Thyroid gland (tissue), 4 donors: Measurements from ENCODE around the gene GSTT4. TPM values are rescaled to one million over a fixed set of nuclear protein-coding genes. Genes with fewer than 3 reads are reported as not detected.

ENCODE experiments used
- DNase-seq, 2 donors: peaks; one replicate each; pipeline ENCODE4 v3.0.0-alpha.2; 2019
- H3K27ac ChIP-seq, 3 donors: fragments of 200-600 bp; sonication (generic); 1 replicate in 2 of 3; 2 replicates in 1 of 3; pipeline ENCODE4 v1.5.1; 2016 to 2019; ENCODE audit warnings: mild to moderate bottlenecking in 1 of 3, moderate library complexity in 1 of 3
- H3K27me3 ChIP-seq: fragments of 200-600 bp; sonication (generic); one replicate; pipeline ENCODE4 v1.5.1; 2019
- H3K36me3 ChIP-seq, 2 donors: fragments of 200-600 bp; sonication (generic); one replicate each; pipeline ENCODE4 v1.5.1; 2016 to 2019
- H3K4me1 ChIP-seq, 2 donors: fragments of 200-600 bp; sonication (generic); one replicate each; pipeline ENCODE4 v1.5.1; 2017 to 2019
- H3K4me3 ChIP-seq, 3 donors: fragments of 200-600 bp; sonication (generic); replicated peaks in 1 of 3; 1 replicate in 2 of 3; 2 replicates in 1 of 3; pipeline ENCODE4 v1.5.1; 2016; ENCODE audit warnings: mild to moderate bottlenecking in 1 of 3
- H3K9me3 ChIP-seq: fragments of 200-600 bp; sonication (generic); one replicate; pipeline ENCODE4 v1.5.1; 2017
- CTCF ChIP-seq, 6 experiments: fragments of 200-600 bp in 3 of 6; fragments of 450-650 bp in 3 of 6; sonication (generic) in 3 of 6; IDR thresholded peaks; one replicate each; pipeline ENCODE4 v1.5.1; 2016 to 2019; ENCODE audit warnings: antibody characterized with exemption in 6 of 6, mild to moderate bottlenecking in 2 of 6, inconsistent platforms in 1 of 6, moderate library complexity in 1 of 6
- POLR2A ChIP-seq, 2 donors: fragments of 450-650 bp; IDR thresholded peaks; one replicate each; pipeline ENCODE4 v1.6.1; 2017; ENCODE audit warnings: antibody characterized with exemption in 2 of 2, mild to moderate bottlenecking in 2 of 2, moderate library complexity in 1 of 2
- WGBS, 2 donors: methylation state at CpG; one replicate each; pipeline ENCODE4 v1.1.5; 2017; 5-methylcytosine and 5-hydroxymethylcytosine counted together
- intact Hi-C: fragments of 100-400 bp; cut with DNase I; formaldehyde crosslinking; loops from one replicate; pipeline ENCODE4 v1.15.1; 2023
- total RNA-seq, 4 donors: library from RNA; depleted of rRNA; stranded (reverse); fragments of >200 nt; gene quantifications; one replicate each; pipeline ENCODE4 v1.2.3, GENCODE V29; 2016

The GSTT4 gene
- not detected for total RNA-seq

- peak; percentile 73 to 74 for DNase-seq
- TF ChIP-seq POLR2A (IDR thresholded peaks at IDR 0.05) (no peak), CTCF (IDR thresholded peaks at IDR 0.05) (no peak)
- H3K4me1 ChIP-seq: peaks cover 4 to 9% of the 10 kb centered on the region in 2 donors
- intact Hi-C loops: loop anchor here (5.0 kb wide), 1 partner anchor 97 kb away; no protein-coding TSS in a partner anchor
- H3K9me3 ChIP-seq: no peaks in the 10 kb centered on the region
- WGBS, 2 donors: 51 to 56% methylated on average over 6 of the region's 6 CpGs
- peak within 1 kb of the TSS in 2 of 3 donors; percentile 35 to 47 for H3K27ac ChIP-seq
- H3K4me3 ChIP-seq: no peak within 1 kb of the TSS
- H3K27me3 ChIP-seq: no peaks in the 10 kb centered on the region
- no peaks in the 10 kb centered on the region for H3K36me3 ChIP-seq
These were observed at the start of gene GSTT4 for GRCh38 chr22:24005201-24005600. TSS of gene GSTT4 (minus strand) at chr22:24005453. CDS start at chr22:24005356, 97 bp downstream.

GRCh38 chr22:24054356-24054755, 49.1 kb upstream of the GSTT4 start:
- intact Hi-C loops: no loop called here
- H3K36me3 ChIP-seq: peaks cover 29 to 53% of the 10 kb centered on the region in 2 donors
- no peak overlapping the region for H3K27ac ChIP-seq
- H3K9me3 ChIP-seq: no peaks in the 10 kb centered on the region
- no peaks in the 10 kb centered on the region for H3K27me3 ChIP-seq
- WGBS, 2 donors: 67 to 71% methylated on average over 3 of the region's 3 CpGs
- H3K4me3 ChIP-seq: no peak overlapping the region
- H3K4me1 ChIP-seq: peaks cover 3 to 15% of the 10 kb centered on the region in 2 donors
- TF ChIP-seq POLR2A (IDR thresholded peaks at IDR 0.05) (no peak), CTCF (IDR thresholded peaks at IDR 0.05) (no peak)
- DNase-seq: peak in 1 of 2 donors; percentile 27

DNA sequence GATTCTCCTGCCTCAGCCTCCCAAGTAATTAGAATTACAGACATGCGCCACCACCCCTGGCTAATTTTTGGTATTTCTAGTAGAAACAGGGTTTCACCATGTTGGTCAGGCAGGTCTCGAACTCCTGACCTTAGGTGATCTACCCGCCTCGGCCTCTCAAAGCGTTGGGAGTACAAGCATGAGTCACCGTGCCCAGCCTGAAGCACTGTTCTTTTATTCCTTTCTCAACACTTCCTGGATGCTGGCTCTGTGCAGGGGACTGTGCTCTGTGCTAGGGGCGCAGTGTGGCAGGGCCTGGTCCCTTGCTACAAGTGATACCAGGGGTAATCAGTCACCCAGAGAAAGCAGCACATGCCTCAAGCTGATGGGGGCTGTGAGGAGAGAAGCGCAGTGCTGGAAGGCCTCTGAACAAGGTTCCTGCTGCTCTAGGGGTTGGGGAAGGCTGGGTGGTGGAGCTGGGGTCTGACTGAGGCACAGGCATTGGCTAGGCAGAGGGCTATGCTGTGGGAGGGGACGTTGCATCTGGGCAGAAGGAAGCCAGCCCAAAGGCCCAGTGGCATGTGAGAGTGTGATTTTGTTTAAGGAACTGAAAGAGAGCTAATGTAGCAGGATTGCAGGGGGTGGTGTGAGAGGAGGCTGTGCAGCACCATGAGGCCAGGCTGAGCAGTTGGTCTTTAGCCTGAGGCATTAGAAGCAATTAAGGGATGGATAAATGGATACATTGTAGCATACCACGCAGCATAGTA, 48.4 kb upstream of the GSTT4 start:
- H3K4me1 ChIP-seq: peaks cover 3 to 8% of the 10 kb centered on the region in 2 donors
- no peak for DNase-seq
- intact Hi-C loops: no loop called here
- peaks cover 31 to 54% of the 10 kb centered on the region in 2 donors for H3K36me3 ChIP-seq
- H3K9me3 ChIP-seq: no peaks in the 10 kb centered on the region
- H3K4me3 ChIP-seq: no peak overlapping the region
- no peaks in the 10 kb centered on the region for H3K27me3 ChIP-seq
- peak overlapping the region in 1 of 3 donors; percentile 10 for H3K27ac ChIP-seq
- 88 to 95% methylated on average over 10 of the region's 10 CpGs for WGBS, 2 donors
- TF ChIP-seq CTCF (IDR thresholded peaks at IDR 0.05): no peak
- no peak for TF ChIP-seq POLR2A (IDR thresholded peaks at IDR 0.05)

- peaks cover 13 to 46% of the 10 kb centered on the region in 2 donors for H3K36me3 ChIP-seq
- H3K27ac ChIP-seq: peak overlapping the region in 1 of 3 donors; percentile 33
- no peaks in the 10 kb centered on the region for H3K27me3 ChIP-seq
- H3K9me3 ChIP-seq: no peaks in the 10 kb centered on the region
- H3K4me1 ChIP-seq: peaks cover 3 to 8% of the 10 kb centered on the region in 2 donors
- H3K4me3 ChIP-seq: no peak overlapping the region
- TF ChIP-seq CTCF (IDR thresholded peaks at IDR 0.05): no peak
- no peak for TF ChIP-seq POLR2A (IDR thresholded peaks at IDR 0.05)
- intact Hi-C loops: no loop called here
- 55 to 73% methylated on average over 4 of the region's 4 CpGs for WGBS, 2 donors
- DNase-seq: no peak
These were observed 46.3 kb upstream of the GSTT4 start for GRCh38 chr22:24051568-24051967.

DNA sequence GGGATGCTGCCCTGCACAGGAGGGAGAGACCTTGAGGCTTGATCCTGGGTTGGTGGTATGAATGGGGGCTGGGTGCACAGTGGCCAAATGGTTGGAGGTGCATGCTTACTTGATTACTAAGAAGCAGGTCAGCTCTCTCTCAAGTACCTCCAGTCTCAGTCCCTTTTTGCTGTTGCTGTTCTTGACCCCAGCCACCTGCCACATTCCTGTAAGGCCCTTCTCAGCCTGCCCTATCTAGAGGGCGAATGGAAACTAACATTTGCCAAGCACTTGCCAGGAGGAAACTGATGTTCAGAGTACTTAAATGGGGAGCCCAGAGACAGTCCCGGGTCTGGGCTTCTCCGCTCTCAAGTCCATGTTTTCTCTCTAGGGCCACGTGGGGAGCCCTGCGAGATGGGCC, 45.8 kb upstream of the GSTT4 start:
- WGBS, 2 donors: 83 to 89% methylated on average over 5 of the region's 5 CpGs
- peaks cover 8 to 45% of the 10 kb centered on the region in 2 donors for H3K36me3 ChIP-seq
- no peaks in the 10 kb centered on the region for H3K27me3 ChIP-seq
- no peak overlapping the region for H3K4me3 ChIP-seq
- H3K9me3 ChIP-seq: no peaks in the 10 kb centered on the region
- H3K27ac ChIP-seq: no peak overlapping the region
- H3K4me1 ChIP-seq: peaks cover 3 to 8% of the 10 kb centered on the region in 2 donors
- no peak for DNase-seq
- intact Hi-C loops: no loop called here
- no peak for TF ChIP-seq POLR2A (IDR thresholded peaks at IDR 0.05)
- no peak for TF ChIP-seq CTCF (IDR thresholded peaks at IDR 0.05)
